HepG2 (cell line): ENCODE data around the gene XRCC5. TPM values are rescaled to one million over a fixed set of nuclear protein-coding genes. Genes with fewer than 3 reads are reported as not detected.

Experiments used
- ATAC-seq: fragments of 200-7000 bp; cut with Tn5 transposase; 3 replicates; pipeline ENCODE4 v1.9.1; 2020; ENCODE audit warnings: mild to moderate bottlenecking, moderate library complexity
- BruUV-seq: library from RNA; stranded (reverse); fragments of 400-500 nt; replicated peaks from 2 replicates; lab custom pipeline; 2021; lab: Mats Ljungman, UMichigan
- CTCF ChIA-PET: fragments of 300-600 bp; formaldehyde crosslinking; extraction: SDS; loops from one replicate; lab custom pipeline; 2021; ENCODE audit warnings: low total read pairs, inconsistent platforms, low intra/inter-chr PET ratio; lab: Yijun Ruan, JAX
- POLR2A ChIA-PET: fragments of 350-600 bp; sonication (Branson Sonifier 250); formaldehyde crosslinking; loops from one replicate; lab custom pipeline; 2020; ENCODE audit warnings: antibody characterized with exemption, inconsistent platforms; lab: Yijun Ruan, JAX
- DNase-seq: peaks from one replicate; pipeline ENCODE4 v3.0.0-alpha.2; 2015; ENCODE audit warnings: low spot score
- FAIRE-seq: peaks from 3 replicates; lab custom pipeline; 2011; peaks lifted over from hg19 to GRCh38; lab: Jason Lieb, UNC
- H2AFZ ChIP-seq: one replicate; pipeline ENCODE4 v1.6.1; 2011; ENCODE audit warnings: low read length, inconsistent platforms
- H3K27ac ChIP-seq: fragments of 300-600 bp; 3 replicates; pipeline ENCODE4 v1.8.0; 2011; ENCODE audit warnings: mixed run types, mild to moderate bottlenecking, mixed read lengths, low read length, inconsistent platforms; ENCODE audit not compliant: insufficient read depth; ENCODE audit errors: extremely low read length
- H3K27me3 ChIP-seq, 2 experiments: fragments of 200-600 bp in 1 of 2; 2 replicates in 1 of 2; 3 replicates in 1 of 2; pipeline versions ENCODE4 v1.6.0 to v1.8.0; 2011; ENCODE audit warnings: low read length in 2 of 2, mild to moderate bottlenecking in 2 of 2, moderate library complexity in 2 of 2, inconsistent platforms in 1 of 2; ENCODE audit not compliant: insufficient read depth in 2 of 2, control insufficient read depth in 1 of 2
- H3K36me3 ChIP-seq, 2 experiments: fragments of 200-600 bp in 1 of 2; replicated peaks in 1 of 2; 2 replicates in 1 of 2; 3 replicates in 1 of 2; pipeline versions ENCODE4 v1.5.1 to v1.8.0; 2011; ENCODE audit warnings: low read length in 2 of 2, inconsistent platforms in 1 of 2; ENCODE audit not compliant: insufficient read depth in 2 of 2, control insufficient read depth in 1 of 2
- H3K4me1 ChIP-seq: 2 replicates; pipeline ENCODE4 v1.5.1; 2012; ENCODE audit warnings: low read length, inconsistent platforms; ENCODE audit not compliant: insufficient read depth
- H3K4me2 ChIP-seq: 2 replicates; pipeline ENCODE4 v1.6.0; 2011; ENCODE audit warnings: low read depth, low read length, inconsistent platforms
- H3K4me3 ChIP-seq, 3 experiments: fragments of 200-600 bp in 1 of 3; sonication (generic), shearing (Covaris generic) in 1 of 3; replicated peaks in 1 of 3; 2 replicates each; pipeline ENCODE4 v1.5.1; 2011 to 2016; ENCODE audit warnings: low read length in 3 of 3, inconsistent platforms in 2 of 3, low read depth in 2 of 3, mild to moderate bottlenecking in 2 of 3, control low read depth in 1 of 3, mixed read lengths in 1 of 3; ENCODE audit not compliant: insufficient read depth in 1 of 3
- H3K79me2 ChIP-seq: one replicate; pipeline ENCODE4 v1.6.1; 2011; ENCODE audit warnings: low read length, inconsistent platforms; ENCODE audit not compliant: insufficient read depth
- H3K9ac ChIP-seq: 2 replicates; pipeline ENCODE4 v1.6.0; 2011; ENCODE audit warnings: mild to moderate bottlenecking, low read depth, low read length, inconsistent platforms; ENCODE audit not compliant: insufficient read depth
- H3K9me3 ChIP-seq: 2 replicates; pipeline ENCODE4 v1.5.1; 2012; ENCODE audit warnings: mild to moderate bottlenecking, low read length
- H4K20me1 ChIP-seq: 2 replicates; pipeline ENCODE4 v1.6.0; 2011; ENCODE audit warnings: inconsistent platforms, mild to moderate bottlenecking, low read length, moderate library complexity; ENCODE audit not compliant: insufficient read depth
- ARHGAP35 ChIP-seq: sonication (generic); formaldehyde crosslinking; IDR thresholded peaks from 2 replicates; pipeline ENCODE4 v1.9.0; 2022; ENCODE audit warnings: mild to moderate bottlenecking, inconsistent platforms, moderate library complexity, missing genetic modification reagents, borderline replicate concordance
- CEBPB ChIP-seq: IDR thresholded peaks from 2 replicates; pipeline ENCODE4 v1.6.1; 2011; ENCODE audit warnings: low read depth, low read length, improper control_type of control experiment, borderline replicate concordance
- CERS6 ChIP-seq: sonication (generic); formaldehyde crosslinking; IDR thresholded peaks from 2 replicates; pipeline ENCODE4 v1.5.0; 2020; ENCODE audit warnings: missing genetic modification reagents
- CHD4 ChIP-seq: fragments of 200-600 bp; sonication (generic); IDR thresholded peaks from 2 replicates; pipeline ENCODE4 v1.7.0; 2017; ENCODE audit warnings: mild to moderate bottlenecking, low read length, borderline replicate concordance
- ESRRA ChIP-seq: sonication (generic); formaldehyde crosslinking; IDR thresholded peaks from 2 replicates; pipeline ENCODE4 v1.5.1; 2020; ENCODE audit warnings: mild to moderate bottlenecking, low read depth, missing genetic modification reagents
- HDAC2 ChIP-seq: sonication (generic); formaldehyde crosslinking; IDR thresholded peaks from 2 replicates; pipeline ENCODE4 v1.4.0; 2020; ENCODE audit warnings: missing genetic modification reagents
- HOXD1 ChIP-seq: sonication (generic); formaldehyde crosslinking; IDR thresholded peaks from 2 replicates; pipeline ENCODE4 v1.5.0; 2020; ENCODE audit warnings: missing genetic modification reagents
- KDM5B ChIP-seq: sonication (generic); formaldehyde crosslinking; IDR thresholded peaks from 2 replicates; pipeline ENCODE4 v1.4.0; 2020; ENCODE audit warnings: missing genetic modification reagents, mild to moderate bottlenecking, borderline replicate concordance
- PHF20 ChIP-seq: sonication (generic); formaldehyde crosslinking; IDR thresholded peaks from 2 replicates; pipeline ENCODE4 v1.5.0; 2020; ENCODE audit warnings: mild to moderate bottlenecking, missing genetic modification reagents
- TFAP4 ChIP-seq: sonication (generic); IDR thresholded peaks from 2 replicates; pipeline ENCODE4 v1.6.1; 2016; ENCODE audit warnings: low read depth, borderline replicate concordance
- ZNF232 ChIP-seq: sonication (generic); formaldehyde crosslinking; IDR thresholded peaks from 2 replicates; pipeline ENCODE4 v1.4.0; 2020; ENCODE audit warnings: missing genetic modification reagents, borderline replicate concordance
- ZZZ3 ChIP-seq: sonication (generic); formaldehyde crosslinking; IDR thresholded peaks from 2 replicates; pipeline ENCODE4 v1.4.0; 2020; ENCODE audit warnings: missing genetic modification reagents, mild to moderate bottlenecking, borderline replicate concordance
- WGBS: methylation state at CpG from one replicate; pipeline ENCODE4 v1.1.6; 2017; ENCODE audit warnings: low lambda C conversion rate; 5-methylcytosine and 5-hydroxymethylcytosine counted together
- in situ Hi-C: cut with HindIII; loops from 2 replicates; pipeline ENCODE4 v1.10.0; 2017; ENCODE audit warnings: low pct_unique_long_range_greater_than_20kb; ENCODE audit not compliant: extremely low pct_ligation_motif_present
- intact Hi-C: fragments of 100-400 bp; cut with micrococcal nuclease; formaldehyde crosslinking; loops from one replicate; pipeline ENCODE4 v1.10.0; 2022; ENCODE audit not compliant: unreplicated experiment
- polyA plus RNA-seq, 8 experiments: library from polyadenylated mRNA; depleted of rRNA in 3 of 8; stranded (reverse) in 7 of 8; unstranded in 1 of 8; fragments of >200 nt; fragmentation: Illumina TruSeq in 4 of 8; extraction: Trizol in 4 of 8; gene quantifications; 2 replicates each; pipeline versions ENCODE4 v1.2.1 to v1.2.3, GENCODE V29; 2011 to 2016; ENCODE audit warnings: low read depth in 4 of 8, missing spikeins in 1 of 8, mixed read lengths in 1 of 8; ENCODE audit not compliant: insufficient read depth in 1 of 8
- total RNA-seq, 5 experiments: library from RNA; depleted of rRNA; stranded (reverse); fragments of >200 nt; fragmentation: Illumina TruSeq; extraction: Trizol; gene quantifications; 2 replicates each; pipeline ENCODE4 v1.2.3, GENCODE V29; 2016; ENCODE audit warnings: low read depth in 1 of 5

Gene XRCC5
- total and polyA plus RNA-seq, 2 of the 13 experiments (the other 11 are each of a cell fraction or from before 2014, with no cell fraction given), result 264 to 454 TPM

- Histone ChIP-seq H3K36me3 (no peaks in the 10 kb centered on the region), H4K20me1 (no peaks in the 10 kb centered on the region), H3K79me2 (no peaks in the 10 kb centered on the region), H3K4me3 (no peak overlapping the region), H3K4me2 (no peak overlapping the region), H3K27ac (no peak overlapping the region), H3K27me3 (no peaks in the 10 kb centered on the region; a peak in 1 of 5 replicates), H2AFZ (no peak overlapping the region), H3K9me3 (no peaks in the 10 kb centered on the region), H3K4me1 (no peaks in the 10 kb centered on the region), H3K9ac (no peak overlapping the region)
- intact Hi-C loops (loop anchor here (5.0 kb wide), 1 partner anchor 181 kb away; no protein-coding TSS in a partner anchor), in situ Hi-C loops (no loop called here)
- no peak for FAIRE-seq
- TF ChIP-seq ZZZ3 (CRISPR knock-in tag), result no peak
- TF ChIP-seq KDM5B (CRISPR knock-in tag), result no peak
- TF ChIP-seq CEBPB, result no peak
- no peak for TF ChIP-seq ZNF232 (CRISPR knock-in tag)
- no peak for TF ChIP-seq ARHGAP35 (CRISPR knock-in tag)
- TF ChIP-seq HDAC2 (CRISPR knock-in tag), result no peak
- TF ChIP-seq HOXD1 (CRISPR knock-in tag), result no peak
- no peak for TF ChIP-seq CHD4
- no peak for TF ChIP-seq ESRRA (CRISPR knock-in tag)
- no peak for TF ChIP-seq CERS6 (CRISPR knock-in tag)
- no peak for TF ChIP-seq TFAP4
- TF ChIP-seq PHF20 (CRISPR knock-in tag), result no peak
- no peak for DNase-seq
- BruUV-seq, result no TSS peak
- ChIA-PET CTCF (no interaction called here), POLR2A (no interaction called here)
- ATAC-seq, result no peak
- WGBS, result 81% methylated on average over 4 of the region's 4 CpGs
These were observed 111.8 kb downstream of the XRCC5 start for GRCh38 chr2:216220976-216221375.
